Endothelial cell (in vitro differentiated cells): ENCODE results near the gene KLC1. TPM values are rescaled to one million over a fixed set of nuclear protein-coding genes. Genes with fewer than 3 reads are reported as not detected.

Experiments
- DNase-seq: peaks from one replicate; pipeline ENCODE4 v3.0.0; 2021; ENCODE audit warnings: low spot score
- H3K27ac Mint-ChIP-seq: one replicate; pipeline ENCODE4 v1.8.0; 2021; ENCODE audit warnings: mixed read lengths, inconsistent platforms; ENCODE audit not compliant: unreplicated experiment
- H3K27me3 Mint-ChIP-seq: one replicate; pipeline ENCODE4 v1.8.0; 2021; ENCODE audit warnings: mild to moderate bottlenecking, moderate library complexity, mixed read lengths, inconsistent platforms; ENCODE audit not compliant: unreplicated experiment
- H3K36me3 Mint-ChIP-seq: one replicate; pipeline ENCODE4 v1.8.0; 2021; ENCODE audit warnings: mild to moderate bottlenecking, low read depth, mixed read lengths, inconsistent platforms; ENCODE audit not compliant: unreplicated experiment
- H3K4me1 Mint-ChIP-seq: one replicate; pipeline ENCODE4 v1.8.0; 2021; ENCODE audit warnings: mild to moderate bottlenecking, mixed read lengths, inconsistent platforms; ENCODE audit not compliant: unreplicated experiment
- H3K4me3 Mint-ChIP-seq: one replicate; pipeline ENCODE4 v1.8.0; 2021; ENCODE audit warnings: mild to moderate bottlenecking, mixed read lengths, inconsistent platforms; ENCODE audit not compliant: unreplicated experiment
- H3K9me3 Mint-ChIP-seq: one replicate; pipeline ENCODE4 v1.8.0; 2021; ENCODE audit warnings: mixed read lengths, inconsistent platforms; ENCODE audit not compliant: unreplicated experiment
- CTCF ChIP-seq: fragments of 200-600 bp; sonication (generic); IDR thresholded peaks from one replicate; pipeline ENCODE4 v1.5.0; 2021; ENCODE audit warnings: antibody characterized with exemption; ENCODE audit not compliant: unreplicated experiment
- total RNA-seq: library from RNA; stranded (reverse); fragmentation: NEBNext Ultra II Directional; extraction: Animal tissue kit (Norgen Biotek cat#: 25700); gene quantifications from one replicate; pipeline ENCODE4 v1.2.1, GENCODE V29; 2021; ENCODE audit not compliant: unreplicated experiment

KLC1 gene
- total RNA-seq, 1 donor from 2014 or later, result 220 TPM

GRCh38 chr14:103593577-103593976 lies 35.4 kb upstream of the KLC1 start:
- Mint-ChIP-seq H3K36me3 (peaks cover 9% of the 10 kb centered on the region), H3K4me3 (peak overlapping the region; percentile 11), H3K27ac (peak overlapping the region; percentile 80), H3K9me3 (no peaks in the 10 kb centered on the region), H3K4me1 (peaks cover 22% of the 10 kb centered on the region), H3K27me3 (no peaks in the 10 kb centered on the region)
- DNase-seq, result peak; percentile 17
- no peak for TF ChIP-seq CTCF

GRCh38 chr14:103594265-103594664 lies 34.7 kb upstream of the KLC1 start:
- H3K4me1 Mint-ChIP-seq, result peaks cover 22% of the 10 kb centered on the region
- no peaks in the 10 kb centered on the region for H3K9me3 Mint-ChIP-seq
- H3K4me3 Mint-ChIP-seq, result no peak overlapping the region
- DNase-seq, result no peak
- peaks cover 9% of the 10 kb centered on the region for H3K36me3 Mint-ChIP-seq
- H3K27me3 Mint-ChIP-seq, result no peaks in the 10 kb centered on the region
- no peak for TF ChIP-seq CTCF
- H3K27ac Mint-ChIP-seq, result peak overlapping the region; percentile 83

- DNase-seq, result no peak
- Mint-ChIP-seq H3K4me3 (no peak overlapping the region), H3K36me3 (peaks cover 7% of the 10 kb centered on the region), H3K4me1 (peaks cover 22% of the 10 kb centered on the region), H3K27me3 (no peaks in the 10 kb centered on the region), H3K27ac (no peak overlapping the region), H3K9me3 (no peaks in the 10 kb centered on the region)
- no peak for TF ChIP-seq CTCF
Measured at GRCh38 chr14:103597623-103598377, 31.2 kb upstream of the KLC1 start.

GRCh38 chr14:103600503-103600902 lies 28.5 kb upstream of the KLC1 start:
- Mint-ChIP-seq H3K27me3 (peaks cover 3% of the 10 kb centered on the region), H3K36me3 (peaks cover 7% of the 10 kb centered on the region), H3K4me3 (no peak overlapping the region), H3K9me3 (no peaks in the 10 kb centered on the region), H3K4me1 (peaks cover 9% of the 10 kb centered on the region), H3K27ac (no peak overlapping the region)
- TF ChIP-seq CTCF, result no peak
- no peak for DNase-seq

DNA sequence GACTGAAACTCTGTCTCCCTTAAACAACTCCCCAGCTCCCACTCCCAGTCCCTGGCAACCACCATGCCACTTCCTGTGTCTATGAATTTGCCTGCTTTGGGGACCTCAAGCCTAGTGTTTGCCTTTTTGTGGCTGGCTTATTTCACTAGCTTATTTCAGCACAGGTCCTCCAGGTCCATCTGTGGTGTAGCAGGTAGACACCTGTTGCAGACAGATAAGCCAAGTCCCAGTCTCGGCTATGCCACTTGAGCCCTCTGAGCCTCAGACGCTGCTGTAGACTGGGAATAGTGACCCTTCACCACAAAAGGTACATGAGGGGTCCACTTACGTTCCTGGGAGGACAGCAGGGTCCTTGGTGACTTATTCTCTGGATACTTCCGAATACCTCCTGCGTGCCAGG lies 24.4 kb upstream of the KLC1 start:
- no peak for TF ChIP-seq CTCF
- H3K4me1 Mint-ChIP-seq, result peaks cover 22% of the 10 kb centered on the region
- H3K4me3 Mint-ChIP-seq, result no peak overlapping the region
- peaks cover 3% of the 10 kb centered on the region for H3K36me3 Mint-ChIP-seq
- peaks cover 19% of the 10 kb centered on the region for H3K27me3 Mint-ChIP-seq
- peak overlapping the region; percentile 30 for H3K27ac Mint-ChIP-seq
- no peaks in the 10 kb centered on the region for H3K9me3 Mint-ChIP-seq
- DNase-seq, result no peak
